A549 (cell line): ENCODE results near the gene UBAC2. TPM values are rescaled to one million over a fixed set of nuclear protein-coding genes. Genes with fewer than 3 reads are reported as not detected.
A peak's percentile ranks its signal among the peaks of the same experiment; 100 is the strongest.

Source experiments
- ATAC-seq, 2 experiments: fragments of 200-7000 bp in 1 of 2; fragments of >200 bp in 1 of 2; cut with Nextera tagmentation in 1 of 2; cut with Tn5 transposase in 1 of 2; 3 replicates each; pipeline versions ENCODE4 v1.8.0 to v1.9.1; 2018 to 2020; ENCODE audit warnings: mild to moderate bottlenecking in 1 of 2, moderate library complexity in 1 of 2
- CTCF ChIA-PET: fragments of 300-600 bp; sonication (Branson Sonifier 250); formaldehyde crosslinking; extraction: SDS; loops from one replicate; lab custom pipeline; 2021; ENCODE audit warnings: antibody characterized with exemption, inconsistent platforms; lab: Yijun Ruan, JAX
- POLR2A ChIA-PET: fragments of 350-600 bp; formaldehyde crosslinking; extraction: SDS; loops from one replicate; lab custom pipeline; 2021; ENCODE audit warnings: antibody characterized with exemption, inconsistent platforms; lab: Yijun Ruan, JAX
- DNase-seq, 2 experiments: peaks; one replicate each; pipeline versions ENCODE4 v3.0.0 to v3.0.0-alpha.2; 2011 to 2016; ENCODE audit warnings: low read depth in 1 of 2, low spot score in 1 of 2
- FAIRE-seq: peaks from 2 replicates; lab custom pipeline; 2011; peaks lifted over from hg19 to GRCh38; lab: Jason Lieb, UNC
- H3K27ac ChIP-seq, 2 experiments: fragments of >200 bp; sonication (Bioruptor Twin); formaldehyde crosslinking; 3 replicates each; pipeline ENCODE4 v1.5.1; 2016 to 2017
- H3K4me1 ChIP-seq: fragments of >200 bp; sonication (Bioruptor Twin); formaldehyde crosslinking; 3 replicates; pipeline ENCODE4 v1.6.1; 2016
- H3K4me2 ChIP-seq: fragments of >200 bp; sonication (Bioruptor Twin); formaldehyde crosslinking; 3 replicates; pipeline ENCODE4 v1.6.1; 2016
- H3K4me3 ChIP-seq: fragments of >200 bp; sonication (Bioruptor Twin); formaldehyde crosslinking; 3 replicates; pipeline ENCODE4 v1.5.1; 2016
- H3K9me3 ChIP-seq: fragments of >200 bp; sonication (Bioruptor Twin); formaldehyde crosslinking; 3 replicates; pipeline ENCODE4 v1.6.1; 2016
- CEBPB ChIP-seq, 2 experiments: fragments of >200 bp in 1 of 2; sonication (Bioruptor Twin) in 1 of 2; formaldehyde crosslinking in 1 of 2; IDR thresholded peaks; 2 replicates each; pipeline ENCODE4 v1.6.1; 2012 to 2016
- EHF ChIP-seq: fragments of 250-450 bp; sonication (Bioruptor Pico); IDR thresholded peaks from 2 replicates; pipeline ENCODE4 v1.5.0; 2020; ENCODE audit warnings: mild to moderate bottlenecking
- ELK1 ChIP-seq: fragments of 150-350 bp; IDR thresholded peaks from 2 replicates; pipeline ENCODE4 v1.6.1; 2014; ENCODE audit warnings: low read depth, mild to moderate bottlenecking, low read length
- FOSL2 ChIP-seq, 2 experiments: fragments of 450-650 bp in 1 of 2; fragments of >200 bp in 1 of 2; sonication (Bioruptor Twin) in 1 of 2; formaldehyde crosslinking; IDR thresholded peaks; 2 replicates each; pipeline versions ENCODE4 v1.5.0 to v1.6.1; 2016 to 2020; ENCODE audit warnings: mild to moderate bottlenecking in 1 of 2, moderate library complexity in 1 of 2
- FOXS1 ChIP-seq: fragments of 250-450 bp; sonication (Bioruptor Pico); IDR thresholded peaks from 2 replicates; pipeline ENCODE4 v1.5.0; 2020; ENCODE audit warnings: mild to moderate bottlenecking, moderate library complexity
- GATA3 ChIP-seq: IDR thresholded peaks from 2 replicates; pipeline ENCODE4 v1.6.1; 2012; ENCODE audit warnings: borderline replicate concordance
- HOXB13 ChIP-seq: fragments of 250-450 bp; sonication (Bioruptor Pico); IDR thresholded peaks from 2 replicates; pipeline ENCODE4 v1.5.0; 2020; ENCODE audit warnings: low read depth, mild to moderate bottlenecking, moderate library complexity
- HOXB5 ChIP-seq: fragments of 250-450 bp; sonication (Bioruptor Pico); IDR thresholded peaks from 2 replicates; pipeline ENCODE4 v1.5.0; 2020; ENCODE audit warnings: mild to moderate bottlenecking, moderate library complexity
- KDM5A ChIP-seq: fragments of 200-600 bp; sonication (generic); IDR thresholded peaks from 2 replicates; pipeline ENCODE4 v1.6.1; 2016; ENCODE audit warnings: antibody characterized with exemption, mild to moderate bottlenecking
- NFE2L2 ChIP-seq: fragments of 150-350 bp; conservative IDR thresholded peaks from 2 replicates; pipeline ENCODE4 v1.6.1; 2014; ENCODE audit warnings: low read length
- NPAS2 ChIP-seq: fragments of 250-450 bp; sonication (Bioruptor Pico); IDR thresholded peaks from 2 replicates; pipeline ENCODE4 v1.8.0; 2022; ENCODE audit warnings: mild to moderate bottlenecking, moderate library complexity, borderline replicate concordance
- POLR2A ChIP-seq: IDR thresholded peaks from 2 replicates; pipeline ENCODE4 v1.6.1; 2012; ENCODE audit warnings: mild to moderate bottlenecking, low read length
- POLR2AphosphoS2 ChIP-seq: conservative IDR thresholded peaks from 2 replicates; pipeline ENCODE4 v1.6.1; 2012; ENCODE audit warnings: low read length, improper control_type of control experiment, inconsistent platforms
- REST ChIP-seq: fragments of 200-600 bp; sonication (generic); IDR thresholded peaks from 2 replicates; pipeline ENCODE4 v1.6.1; 2016; ENCODE audit warnings: antibody characterized with exemption, mild to moderate bottlenecking, moderate library complexity
- SMC3 ChIP-seq: fragments of >200 bp; sonication (Bioruptor Twin); formaldehyde crosslinking; IDR thresholded peaks from 3 replicates; pipeline ENCODE4 v1.6.1; 2018; ENCODE audit warnings: inconsistent platforms
- TFCP2L1 ChIP-seq: fragments of 250-450 bp; sonication (Bioruptor Pico); IDR thresholded peaks from 2 replicates; pipeline ENCODE4 v1.5.0; 2021; ENCODE audit warnings: mild to moderate bottlenecking
- TP53 ChIP-seq: fragments of 250-450 bp; sonication (Bioruptor Pico); IDR thresholded peaks from 2 replicates; pipeline ENCODE4 v1.5.0; 2021; ENCODE audit warnings: mild to moderate bottlenecking, moderate library complexity
- USF2 ChIP-seq: fragments of 450-650 bp; IDR thresholded peaks from 2 replicates; pipeline ENCODE4 v1.6.1; 2014; ENCODE audit warnings: antibody characterized with exemption
- ZC3H11A ChIP-seq: fragments of 450-650 bp; IDR thresholded peaks from 2 replicates; pipeline ENCODE4 v1.6.1; 2014; ENCODE audit warnings: antibody characterized with exemption, mild to moderate bottlenecking
- ZNF302 ChIP-seq: fragments of 250-450 bp; sonication (Bioruptor Pico); IDR thresholded peaks from 2 replicates; pipeline ENCODE4 v1.9.0; 2021; ENCODE audit warnings: inconsistent platforms, mild to moderate bottlenecking, moderate library complexity
- WGBS: methylation state at CpG from one replicate; pipeline ENCODE4 v1.1.6; 2017; ENCODE audit errors: missing lambda C conversion rate; 5-methylcytosine and 5-hydroxymethylcytosine counted together
- polyA plus RNA-seq, 4 experiments: library from polyadenylated mRNA; depleted of rRNA in 3 of 4; stranded (reverse); fragments of >200 nt; fragmentation: RNase III in 1 of 4; extraction: RNeasy Plus Mini Kit Qiagen cat#74134 plus additional on column Dnase treatment in 1 of 4; gene quantifications; 2 replicates in 3 of 4; 3 replicates in 1 of 4; pipeline ENCODE4 v1.2.3, GENCODE V29; 2011 to 2017

Gene UBAC2
- polyA plus RNA-seq, 2 of the 4 experiments (the other 2 are of a cell fraction): 61.6 to 103 TPM

DNA sequence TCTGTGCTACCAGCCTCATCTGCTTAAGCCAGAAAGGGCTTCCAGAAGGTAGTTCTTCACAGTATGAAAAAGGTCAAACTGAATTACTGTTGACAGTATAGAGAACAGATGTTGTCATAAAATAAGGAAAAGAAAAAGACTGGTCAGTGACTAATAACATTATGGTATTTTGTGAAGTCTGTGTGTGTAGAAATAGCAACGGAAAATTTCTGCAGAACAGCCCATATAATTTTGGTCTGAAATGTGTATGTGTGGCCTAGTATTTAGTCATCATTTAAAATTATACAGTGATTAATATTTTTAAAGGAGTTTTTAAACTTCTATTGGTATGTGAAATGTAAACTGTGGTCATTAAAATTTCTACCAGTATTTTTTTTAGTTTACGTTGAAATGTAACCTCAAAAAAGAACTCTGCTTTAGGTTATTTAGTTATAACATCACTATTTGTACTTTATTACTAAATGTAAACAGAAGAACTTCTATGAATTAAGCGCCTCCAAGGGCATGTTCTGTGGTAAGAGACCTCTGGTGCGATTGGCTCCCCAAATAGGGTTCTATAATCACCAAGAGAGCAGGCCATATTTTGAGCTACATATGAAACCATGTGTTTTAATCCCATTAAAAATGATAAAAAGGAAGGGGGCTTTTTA, 109.9 kb downstream of the UBAC2 start:
- FAIRE-seq (no peak), ATAC-seq (no peak), DNase-seq (no peak)
- no peak for TF ChIP-seq NFE2L2
- TF ChIP-seq SMC3: no peak
- no peak for TF ChIP-seq ZC3H11A
- no peak for TF ChIP-seq POLR2A
- no peak for TF ChIP-seq REST
- TF ChIP-seq EHF (CRISPR knock-in tag): no peak
- TF ChIP-seq FOXS1 (CRISPR knock-in tag): no peak
- no peak for TF ChIP-seq HOXB5
- no peak for TF ChIP-seq TP53
- TF ChIP-seq HOXB13 (CRISPR knock-in tag): no peak
- no peak for TF ChIP-seq ELK1
- TF ChIP-seq FOSL2 (IDR thresholded peaks at IDR 0.05): no peak
- no peak for TF ChIP-seq FOSL2 (CRISPR knock-in tag; IDR thresholded peaks at IDR 0.05)
- TF ChIP-seq NPAS2: no peak
- no peak for TF ChIP-seq TFCP2L1 (CRISPR knock-in tag)
- TF ChIP-seq ZNF302 (CRISPR knock-in tag): no peak
- no peak for TF ChIP-seq POLR2AphosphoS2
- no peak for TF ChIP-seq USF2
- TF ChIP-seq GATA3: no peak
- TF ChIP-seq CEBPB (IDR thresholded peaks at IDR 0.05): no peak
- ChIA-PET CTCF (no interaction called here), POLR2A (no interaction called here)
- 69% methylated on average over 4 of the region's 4 CpGs for WGBS
- Histone ChIP-seq H3K4me3 (no peak overlapping the region), H3K9me3 (no peaks in the 10 kb centered on the region), H3K4me2 (peak overlapping the region; percentile 28; the same call in 1 of the 3 replicates), H3K27ac (no peak overlapping the region), H3K4me1 (peaks cover 37% of the 10 kb centered on the region)

GRCh38 chr13:99311137-99311536, 110.5 kb downstream of the UBAC2 start:
- Histone ChIP-seq H3K4me2 (no peak overlapping the region), H3K4me3 (no peak overlapping the region), H3K9me3 (no peaks in the 10 kb centered on the region), H3K27ac (no peak overlapping the region), H3K4me1 (peaks cover 37% of the 10 kb centered on the region)
- no peak for DNase-seq
- no peak for TF ChIP-seq KDM5A
- TF ChIP-seq ZNF302 (CRISPR knock-in tag): no peak
- TF ChIP-seq GATA3: no peak
- no peak for FAIRE-seq
- ChIA-PET POLR2A (no interaction called here), CTCF (no interaction called here)
- ATAC-seq: no peak
- WGBS: 84% methylated on average over 4 of the region's 4 CpGs
